PC-3 (cell line): ENCODE results near the gene KCNC4. TPM values are rescaled to one million over a fixed set of nuclear protein-coding genes. Genes with fewer than 3 reads are reported as not detected.

Experiments used
- ATAC-seq: fragments of 200-7000 bp; cut with Tn5 transposase; 2 replicates; pipeline ENCODE4 v1.9.1; 2020; ENCODE audit warnings: mild to moderate bottlenecking, moderate library complexity
- BruUV-seq: library from RNA; stranded (reverse); fragments of 400-500 nt; replicated peaks from 2 replicates; lab custom pipeline; 2021; lab: Mats Ljungman, UMichigan
- CTCF ChIA-PET: fragments of 300-600 bp; sonication (Branson Sonifier 250); formaldehyde crosslinking; loops from one replicate; lab custom pipeline; 2022; ENCODE audit warnings: antibody characterized with exemption; lab: Charles Lee
- POLR2A ChIA-PET: fragments of 300-600 bp; sonication (Branson Sonifier 250); formaldehyde crosslinking; loops from one replicate; lab custom pipeline; 2022; ENCODE audit warnings: antibody characterized with exemption; ENCODE audit not compliant: unreplicated experiment; lab: Charles Lee
- DNase-seq: peaks from one replicate; pipeline ENCODE4 v3.0.0-alpha.2; 2015
- H2AFZ ChIP-seq: fragments of 300-600 bp; sonication (generic); 2 replicates; pipeline ENCODE4 v1.6.0; 2016; ENCODE audit warnings: antibody characterized with exemption, low read length
- H3F3A ChIP-seq: fragments of 300-600 bp; sonication (generic); one replicate; pipeline ENCODE4 v1.6.0; 2017; ENCODE audit warnings: antibody characterized with exemption, low read length, control low read depth, mild to moderate bottlenecking; ENCODE audit not compliant: unreplicated experiment
- H3K27ac ChIP-seq: fragments of 300-600 bp; sonication (generic); 2 replicates; pipeline ENCODE4 v1.5.1; 2016; ENCODE audit warnings: mild to moderate bottlenecking, low read length
- H3K27me3 ChIP-seq: fragments of 300-600 bp; sonication (generic); 2 replicates; pipeline ENCODE4 v1.6.1; 2016; ENCODE audit warnings: low read length, mixed read lengths
- H3K36me3 ChIP-seq: fragments of 300-600 bp; sonication (generic); 2 replicates; pipeline ENCODE4 v1.6.1; 2016; ENCODE audit warnings: low read depth, mixed run types, low read length, mixed read lengths
- H3K4me1 ChIP-seq: fragments of 300-600 bp; sonication (generic); 2 replicates; pipeline ENCODE4 v1.5.1; 2016; ENCODE audit warnings: low read length; ENCODE audit not compliant: insufficient read depth
- H3K4me2 ChIP-seq: fragments of 300-600 bp; sonication (generic); 2 replicates; pipeline ENCODE4 v1.6.0; 2016; ENCODE audit warnings: low read length
- H3K4me3 ChIP-seq: fragments of 300-600 bp; sonication (generic); 2 replicates; pipeline ENCODE4 v1.5.1; 2016; ENCODE audit warnings: mild to moderate bottlenecking, low read length, mixed read lengths
- H3K79me2 ChIP-seq: fragments of 300-600 bp; sonication (generic); 2 replicates; pipeline ENCODE4 v1.6.1; 2017; ENCODE audit warnings: low read length, mixed read lengths
- H3K9ac ChIP-seq: fragments of 300-600 bp; sonication (generic); 2 replicates; pipeline ENCODE4 v1.6.0; 2016; ENCODE audit warnings: mild to moderate bottlenecking, low read length
- H3K9me2 ChIP-seq: fragments of 300-600 bp; sonication (generic); replicated peaks from 2 replicates; pipeline ENCODE4 v1.6.1; 2016; ENCODE audit warnings: mixed run types, low read length, mixed read lengths
- H3K9me3 ChIP-seq: fragments of 300-600 bp; sonication (generic); 2 replicates; pipeline ENCODE4 v1.6.1; 2016; ENCODE audit warnings: low read length, mixed read lengths
- H4K20me1 ChIP-seq: fragments of 300-600 bp; sonication (generic); 2 replicates; pipeline ENCODE4 v1.6.1; 2016; ENCODE audit warnings: low read length, mixed read lengths
- CTCF ChIP-seq: fragments of 300-600 bp; sonication (generic); conservative IDR thresholded peaks from 2 replicates; pipeline ENCODE4 v1.5.1; 2017; ENCODE audit warnings: antibody characterized with exemption, low read depth, mild to moderate bottlenecking, low read length
- EZH2 ChIP-seq: fragments of 300-600 bp; sonication (generic); IDR thresholded peaks from one replicate; pipeline ENCODE4 v1.6.1; 2017; ENCODE audit warnings: antibody characterized with exemption, mild to moderate bottlenecking, low read length; ENCODE audit not compliant: unreplicated experiment
- EZH2phosphoT487 ChIP-seq: fragments of 300-600 bp; sonication (generic); IDR thresholded peaks from 2 replicates; pipeline ENCODE4 v1.6.1; 2018; ENCODE audit warnings: mild to moderate bottlenecking, antibody characterized with exemption, low read length, borderline replicate concordance
- intact Hi-C: fragments of 100-400 bp; cut with micrococcal nuclease; formaldehyde crosslinking; loops from 2 replicates; pipeline ENCODE4 v1.9.0; 2023
- total RNA-seq: library from RNA; depleted of rRNA; stranded (reverse); fragments of >200 nt; gene quantifications from 2 replicates; pipeline ENCODE4 v1.2.3, GENCODE V29; 2014

Gene KCNC4
- total RNA-seq, 1 experiment from 2014 or later: 1.6 TPM

GRCh38 chr1:110190282-110190929 is 19.7 kb upstream of the KCNC4 start:
- H3K36me3 ChIP-seq: no peaks in the 10 kb centered on the region
- intact Hi-C loops: no loop called here
- no peaks in the 10 kb centered on the region for H3K79me2 ChIP-seq
- H4K20me1 ChIP-seq: no peaks in the 10 kb centered on the region
- H3K9ac ChIP-seq: no peak overlapping the region
- H3K4me1 ChIP-seq: peaks cover 21% of the 10 kb centered on the region
- H3F3A ChIP-seq: no peaks in the 10 kb centered on the region
- DNase-seq (no peak), ATAC-seq (no peak)
- no peak overlapping the region for H3K27ac ChIP-seq
- BruUV-seq: no TSS peak
- no peaks in the 10 kb centered on the region for H3K9me2 ChIP-seq
- POLR2A ChIA-PET: no interaction called here
- no peak overlapping the region for H3K4me3 ChIP-seq
- TF ChIP-seq EZH2: no peak
- TF ChIP-seq EZH2phosphoT487: no peak
- TF ChIP-seq CTCF: no peak
- no peak overlapping the region for H3K4me2 ChIP-seq
- H2AFZ ChIP-seq: no peak overlapping the region
- no peaks in the 10 kb centered on the region for H3K9me3 ChIP-seq
- CTCF ChIA-PET: no interaction called here
- H3K27me3 ChIP-seq: no peaks in the 10 kb centered on the region; the same call in 1 of the 2 replicates

- Histone ChIP-seq H4K20me1 (no peaks in the 10 kb centered on the region), H3K79me2 (no peaks in the 10 kb centered on the region), H3K9me3 (no peaks in the 10 kb centered on the region), H3K4me1 (peaks cover 15% of the 10 kb centered on the region), H2AFZ (no peak overlapping the region), H3K9ac (no peak overlapping the region), H3K4me2 (no peak overlapping the region), H3K27ac (no peak overlapping the region), H3F3A (no peaks in the 10 kb centered on the region), H3K9me2 (no peaks in the 10 kb centered on the region), H3K4me3 (no peak overlapping the region), H3K27me3 (no peaks in the 10 kb centered on the region; the same call in 1 of the 2 replicates), H3K36me3 (no peaks in the 10 kb centered on the region)
- intact Hi-C loops: no loop called here
- TF ChIP-seq EZH2 (no peak), EZH2phosphoT487 (no peak), CTCF (no peak)
- POLR2A ChIA-PET: no interaction called here
- CTCF ChIA-PET: no interaction called here
- BruUV-seq: no TSS peak
- no peak for ATAC-seq
- DNase-seq: no peak
These were observed 17.6 kb upstream of the KCNC4 start for GRCh38 chr1:110192541-110192940.

- Histone ChIP-seq H3K9me3 (no peaks in the 10 kb centered on the region), H3K79me2 (no peaks in the 10 kb centered on the region), H3K9me2 (no peaks in the 10 kb centered on the region), H3K27ac (no peak overlapping the region), H3K4me1 (no peaks in the 10 kb centered on the region), H3F3A (no peaks in the 10 kb centered on the region), H3K9ac (no peak overlapping the region), H2AFZ (no peak overlapping the region), H3K4me3 (no peak overlapping the region), H4K20me1 (no peaks in the 10 kb centered on the region), H3K27me3 (no peaks in the 10 kb centered on the region; the same call in 1 of the 2 replicates), H3K36me3 (no peaks in the 10 kb centered on the region), H3K4me2 (no peak overlapping the region)
- CTCF ChIA-PET: no interaction called here
- BruUV-seq: no TSS peak
- TF ChIP-seq CTCF (no peak), EZH2 (no peak), EZH2phosphoT487 (no peak)
- intact Hi-C loops: no loop called here
- DNase-seq (no peak), ATAC-seq (no peak)
- POLR2A ChIA-PET: no interaction called here
These were observed 14.9 kb upstream of the KCNC4 start for GRCh38 chr1:110195196-110195595.
